Measurements from ENCODE around the gene SETD9. TPM values are rescaled to one million over a fixed set of nuclear protein-coding genes. Genes with fewer than 3 reads are reported as not detected.

The SETD9 gene
- total and polyA plus RNA-seq, 2 of the 13 experiments (the other 11 are each of a cell fraction or from before 2014, with no cell fraction given), result 4.8 to 17.8 TPM

DNA sequence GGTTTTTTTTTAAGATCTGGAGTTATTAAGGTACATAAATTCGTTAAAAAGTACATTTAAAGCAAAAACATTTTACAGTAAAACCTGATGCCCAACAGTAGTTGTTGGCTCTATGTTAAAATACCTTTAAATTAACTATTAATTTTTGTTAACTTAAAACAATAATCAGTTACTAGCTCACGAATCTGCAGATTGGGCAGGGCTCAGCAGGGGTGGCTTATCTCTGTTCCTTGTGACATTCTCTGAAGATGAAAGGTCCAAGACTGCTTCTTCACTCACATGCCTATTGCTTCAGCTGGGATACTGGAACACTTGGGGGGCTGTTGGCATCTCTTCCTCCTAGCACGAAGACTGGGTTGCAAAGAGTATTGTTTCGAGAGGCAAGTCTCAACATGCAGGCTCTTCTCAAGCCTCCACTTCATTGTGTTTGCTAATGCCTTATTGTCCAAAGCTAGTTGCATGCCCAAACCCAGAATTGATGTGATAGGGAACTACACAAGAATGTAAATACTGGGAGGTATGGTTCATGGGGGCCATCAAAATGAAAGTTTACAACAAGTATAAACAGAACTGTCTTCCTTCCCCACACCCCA is 47.4 kb upstream of the SETD9 start:
- H3K9me3 ChIP-seq (ENCODE audit: low read length), result no peaks in the 10 kb centered on the region
- H3K9ac ChIP-seq (ENCODE audit: insufficient read depth, low read depth, low read length), result no peak overlapping the region
- H3K27ac ChIP-seq (ENCODE audit: extremely low read length, insufficient read depth, low read length), result no peak overlapping the region
- H3K27me3 ChIP-seq (ENCODE audit: control insufficient read depth in 1 of 2, insufficient read depth in 2 of 2, low read length in 2 of 2), result no peaks in the 10 kb centered on the region
- no peak overlapping the region for H3K4me2 ChIP-seq (ENCODE audit: low read depth, low read length)
- no peak for ATAC-seq
- FAIRE-seq, result no peak
- 92% methylated on average over 4 of the region's 4 CpGs for WGBS (ENCODE audit: low lambda C conversion rate)
- POLR2A ChIA-PET, result no interaction called here
- H3K4me3 ChIP-seq (replicated peaks in 1 of 3; ENCODE audit: insufficient read depth in 1 of 3, low read depth in 2 of 3, low read length in 3 of 3), result no peak overlapping the region
- no peaks in the 10 kb centered on the region; the same call in 1 of the 2 replicates for H4K20me1 ChIP-seq (ENCODE audit: insufficient read depth, low read length)
- BruUV-seq (replicated peaks), result no TSS peak
- DNase-seq (ENCODE audit: low spot score), result no peak
- no peak for TF ChIP-seq CHD4 (IDR thresholded peaks at IDR 0.05; ENCODE audit: borderline replicate concordance, low read length)
- peak; percentile 96 for TF ChIP-seq ZNF331 (CRISPR knock-in tag; IDR thresholded peaks at IDR 0.05)
- no peak for TF ChIP-seq GTF3A (CRISPR knock-in tag; conservative IDR thresholded peaks at IDR 0.05)
- no peak for TF ChIP-seq FOXK1 (CRISPR knock-in tag; IDR thresholded peaks at IDR 0.05; ENCODE audit: borderline replicate concordance, low read depth)
- TF ChIP-seq, protein P1, sequence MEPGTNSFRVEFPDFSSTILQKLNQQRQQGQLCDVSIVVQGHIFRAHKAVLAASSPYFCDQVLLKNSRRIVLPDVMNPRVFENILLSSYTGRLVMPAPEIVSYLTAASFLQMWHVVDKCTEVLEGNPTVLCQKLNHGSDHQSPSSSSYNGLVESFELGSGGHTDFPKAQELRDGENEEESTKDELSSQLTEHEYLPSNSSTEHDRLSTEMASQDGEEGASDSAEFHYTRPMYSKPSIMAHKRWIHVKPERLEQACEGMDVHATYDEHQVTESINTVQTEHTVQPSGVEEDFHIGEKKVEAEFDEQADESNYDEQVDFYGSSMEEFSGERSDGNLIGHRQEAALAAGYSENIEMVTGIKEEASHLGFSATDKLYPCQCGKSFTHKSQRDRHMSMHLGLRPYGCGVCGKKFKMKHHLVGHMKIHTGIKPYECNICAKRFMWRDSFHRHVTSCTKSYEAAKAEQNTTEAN (CRISPR knock-in tag; conservative IDR thresholded peaks at IDR 0.05), result no peak
- TF ChIP-seq HMG20B (CRISPR knock-in tag; conservative IDR thresholded peaks at IDR 0.05), result no peak
- TF ChIP-seq EZH2 (conservative IDR thresholded peaks at IDR 0.05; ENCODE audit: low read depth, low read length), result no peak
- intact Hi-C loops (cut with micrococcal nuclease; ENCODE audit: unreplicated experiment) (no loop called here), in situ Hi-C loops (cut with HindIII; ENCODE audit: extremely low pct_ligation_motif_present, low pct_unique_long_range_greater_than_20kb) (loop anchor here (25.0 kb wide), 1 partner anchor 875 kb away; the partner anchor contains the start of gene IL6ST)
- CTCF ChIA-PET (ENCODE audit: low intra/inter-chr PET ratio, low total read pairs), result no interaction called here
- peaks cover 18 to 55% of the 10 kb centered on the region in 2 experiments for H3K36me3 ChIP-seq (replicated peaks in 1 of 2; ENCODE audit: control insufficient read depth in 1 of 2, insufficient read depth in 2 of 2, low read length in 2 of 2)
- peaks cover 7% of the 10 kb centered on the region for H3K79me2 ChIP-seq (ENCODE audit: insufficient read depth, low read length)
- H3K4me1 ChIP-seq (ENCODE audit: insufficient read depth, low read length), result peaks cover 12% of the 10 kb centered on the region
- H2AFZ ChIP-seq (ENCODE audit: low read length), result no peak overlapping the region

DNA sequence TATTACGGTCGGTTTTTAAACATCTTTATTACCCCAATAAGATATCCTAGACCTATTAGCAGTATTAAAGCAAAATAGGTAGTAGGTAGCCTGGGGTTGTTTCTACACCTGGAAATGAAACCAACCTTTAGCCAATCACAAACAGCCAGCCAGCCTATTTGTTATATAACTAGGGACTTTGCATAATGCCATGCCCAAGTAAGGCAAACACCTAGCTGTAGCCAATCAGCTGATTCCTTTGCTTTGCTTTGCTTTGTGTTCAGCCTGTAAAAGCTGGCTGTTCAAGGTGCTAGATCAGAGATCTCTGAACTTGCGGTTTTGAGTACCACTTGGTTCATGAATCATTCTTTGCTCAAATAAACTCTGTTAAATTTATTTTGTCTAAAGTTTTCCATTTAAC is 46.5 kb upstream of the SETD9 start:
- Histone ChIP-seq H3K9me3 (ENCODE audit: low read length) (no peaks in the 10 kb centered on the region), H3K4me1 (ENCODE audit: insufficient read depth, low read length) (peaks cover 9% of the 10 kb centered on the region), H3K4me2 (ENCODE audit: low read depth, low read length) (no peak overlapping the region), H3K79me2 (ENCODE audit: insufficient read depth, low read length) (peaks cover 4% of the 10 kb centered on the region), H3K9ac (ENCODE audit: insufficient read depth, low read depth, low read length) (no peak overlapping the region), H2AFZ (ENCODE audit: low read length) (no peak overlapping the region), H3K27ac (ENCODE audit: extremely low read length, insufficient read depth, low read length) (no peak overlapping the region), H3K36me3 (replicated peaks in 1 of 2; ENCODE audit: control insufficient read depth in 1 of 2, insufficient read depth in 2 of 2, low read length in 2 of 2) (peaks cover 17 to 57% of the 10 kb centered on the region in 2 experiments), H3K4me3 (replicated peaks in 1 of 3; ENCODE audit: insufficient read depth in 1 of 3, low read depth in 2 of 3, low read length in 3 of 3) (no peak overlapping the region), H4K20me1 (ENCODE audit: insufficient read depth, low read length) (no peaks in the 10 kb centered on the region; the same call in 1 of the 2 replicates), H3K27me3 (ENCODE audit: control insufficient read depth in 1 of 2, insufficient read depth in 2 of 2, low read length in 2 of 2) (no peaks in the 10 kb centered on the region)
- TF ChIP-seq SRF (IDR thresholded peaks at IDR 0.05; ENCODE audit: low read depth, low read length) (peak; percentile 84), ZBTB7A (CRISPR knock-in tag; IDR thresholded peaks at IDR 0.05) (no peak)
- intact Hi-C loops (cut with micrococcal nuclease; ENCODE audit: unreplicated experiment) (no loop called here), in situ Hi-C loops (cut with HindIII; ENCODE audit: extremely low pct_ligation_motif_present, low pct_unique_long_range_greater_than_20kb) (loop anchor here (25.0 kb wide), 1 partner anchor 876 kb away; the partner anchor contains the start of gene IL6ST)
- ATAC-seq (no peak), DNase-seq (ENCODE audit: low spot score) (no peak), FAIRE-seq (no peak)
- no TSS peak for BruUV-seq (replicated peaks)
- CTCF ChIA-PET (ENCODE audit: low intra/inter-chr PET ratio, low total read pairs), result no interaction called here
- 96% methylated on average over 3 of the region's 3 CpGs for WGBS (ENCODE audit: low lambda C conversion rate)
- POLR2A ChIA-PET, result no interaction called here

Data from HepG2 (cell line).